ENCODE results near the gene FAM240B. TPM values are rescaled to one million over a fixed set of nuclear protein-coding genes. Genes with fewer than 3 reads are reported as not detected.
A peak's percentile ranks its signal among the peaks of the same experiment; 100 is the strongest.

The FAM240B gene
- total and polyA plus RNA-seq, 2 of the 8 experiments (the other 6 are each of a cell fraction or from before 2014, with no cell fraction given): not detected

- TF ChIP-seq CHD7 (IDR thresholded peaks at IDR 0.05; ENCODE audit: insufficient replicate concordance, low read length) (no peak), TBP (IDR thresholded peaks at IDR 0.05; ENCODE audit: low read depth, low read length) (no peak), RFX5 (IDR thresholded peaks at IDR 0.05; ENCODE audit: borderline replicate concordance, low read depth, low read length) (no peak), RAD21 (IDR thresholded peaks at IDR 0.05 in 1 of 2, conservative IDR thresholded peaks at IDR 0.05 in 1 of 2; ENCODE audit: low read depth in 2 of 2, low read length in 2 of 2) (peak; percentile 75 to 83), BACH1 (IDR thresholded peaks at IDR 0.05; ENCODE audit: low read length) (no peak), CHD1 (IDR thresholded peaks at IDR 0.05; ENCODE audit: low read depth, low read length) (no peak), BRCA1 (IDR thresholded peaks at IDR 0.05; ENCODE audit: low read depth, low read length) (no peak), ATF3 (IDR thresholded peaks at IDR 0.05; ENCODE audit: insufficient read depth, low read depth, low read length) (no peak), KDM5A (IDR thresholded peaks at IDR 0.05; ENCODE audit: low read length) (no peak), SIX5 (IDR thresholded peaks at IDR 0.05; ENCODE audit: low read depth, low read length) (no peak)
Measured at GRCh38 chr9:38707885-38708637, 11.9 kb downstream of the FAM240B start (continued).

All from H1 (cell line).